NB4 (cell line): ENCODE data around the gene FAM120B.

Source experiments
- DNase-seq: peaks from one replicate; pipeline ENCODE4 v3.0.0; 2010; ENCODE audit warnings: low read depth
- H3K4me3 ChIP-seq: one replicate; pipeline ENCODE4 v1.5.1; 2011; ENCODE audit warnings: mild to moderate bottlenecking, low read depth, low read length, moderate library complexity
- CTCF ChIP-seq: IDR thresholded peaks from one replicate; pipeline ENCODE4 v1.5.1; 2012; ENCODE audit warnings: low read depth, low read length
- MAX ChIP-seq: IDR thresholded peaks from 2 replicates; pipeline ENCODE4 v1.6.1; 2011; ENCODE audit warnings: low read depth, low read length
- MYC ChIP-seq: IDR thresholded peaks from 2 replicates; pipeline ENCODE4 v1.6.1; 2011; ENCODE audit warnings: low read depth, low read length
- POLR2A ChIP-seq: IDR thresholded peaks from 2 replicates; pipeline ENCODE4 v1.6.1; 2011; ENCODE audit warnings: mild to moderate bottlenecking; ENCODE audit not compliant: insufficient read length; ENCODE audit errors: extremely low read depth

Gene FAM120B

GRCh38 chr6:170451762-170452651, 145.4 kb downstream of the FAM120B start:
- TF ChIP-seq CTCF = no peak
- no peak for TF ChIP-seq POLR2A
- no peak for TF ChIP-seq MYC
- TF ChIP-seq MAX = no peak
- H3K4me3 ChIP-seq = no peak overlapping the region
- no peak for DNase-seq

GRCh38 chr6:170452767-170453545, 146.4 kb downstream of the FAM120B start:
- H3K4me3 ChIP-seq = no peak overlapping the region
- TF ChIP-seq MYC (no peak), CTCF (no peak), POLR2A (no peak), MAX (no peak)
- no peak for DNase-seq

GRCh38 chr6:170453586-170454511, 147.3 kb downstream of the FAM120B start:
- H3K4me3 ChIP-seq = no peak overlapping the region
- no peak for TF ChIP-seq MAX
- TF ChIP-seq CTCF = no peak
- no peak for TF ChIP-seq POLR2A
- TF ChIP-seq MYC = no peak
- DNase-seq = no peak

GRCh38 chr6:170454512-170455285, 148.1 kb downstream of the FAM120B start:
- no peak for TF ChIP-seq MAX
- no peak for TF ChIP-seq POLR2A
- no peak for TF ChIP-seq MYC
- peak; percentile 39 for DNase-seq
- no peak overlapping the region for H3K4me3 ChIP-seq

- DNase-seq = no peak
- TF ChIP-seq POLR2A = no peak
- TF ChIP-seq MYC = no peak
- no peak for TF ChIP-seq MAX
- H3K4me3 ChIP-seq = no peak overlapping the region
Observed at GRCh38 chr6:170455335-170455979, 148.9 kb downstream of the FAM120B start.
